Non-pigmented ciliary epithelial cell (primary cell): Measurements from ENCODE around the gene BAHCC1.
"Not testable (repeated sequence)": the region's sequence is repeated elsewhere in the genome, so short reads cannot be mapped to it uniquely, and the experiment has no call there.

ENCODE experiments used
- DNase-seq: peaks from one replicate; pipeline ENCODE4 v3.0.0-alpha.2; 2010; ENCODE audit warnings: low read depth

Gene BAHCC1

GRCh38 chr17:81413497-81414135, 18.4 kb downstream of the BAHCC1 start:
- no peak for DNase-seq

GRCh38 chr17:81414756-81415516, 19.7 kb downstream of the BAHCC1 start:
- DNase-seq = no peak

GRCh38 chr17:81415681-81416080, 20.4 kb downstream of the BAHCC1 start:
- no peak for DNase-seq

GRCh38 chr17:81416612-81417011, 21.4 kb downstream of the BAHCC1 start:
- no peak for DNase-seq

GRCh38 chr17:81417049-81417878, 22.0 kb downstream of the BAHCC1 start:
- DNase-seq = no peak

GRCh38 chr17:81417879-81418709, 22.8 kb downstream of the BAHCC1 start:
- DNase-seq = no peak

- DNase-seq = no peak
Observed at GRCh38 chr17:81418710-81419318, 23.6 kb downstream of the BAHCC1 start.

GRCh38 chr17:81419319-81419885, 24.1 kb downstream of the BAHCC1 start:
- peak; percentile 47 for DNase-seq

GRCh38 chr17:81419886-81420768, 24.9 kb downstream of the BAHCC1 start:
- no peak for DNase-seq

GRCh38 chr17:81420769-81421462, 25.7 kb downstream of the BAHCC1 start:
- no peak for DNase-seq

- peak; percentile 58 for DNase-seq
Observed at GRCh38 chr17:81422776-81423697, 27.8 kb downstream of the BAHCC1 start.

- no peak for DNase-seq
Observed at GRCh38 chr17:81423698-81424071, 28.4 kb downstream of the BAHCC1 start.

GRCh38 chr17:81424151-81425017, 29.1 kb downstream of the BAHCC1 start:
- no peak for DNase-seq

GRCh38 chr17:81425041-81425440, 29.8 kb downstream of the BAHCC1 start:
- not testable (repeated sequence) for DNase-seq

GRCh38 chr17:81425716-81426392, 30.6 kb downstream of the BAHCC1 start:
- not testable (repeated sequence) for DNase-seq

- DNase-seq = no peak
Observed at GRCh38 chr17:81426393-81427172, 31.3 kb downstream of the BAHCC1 start.
